Activated T-cell treated with anti-CD3 and anti-CD28 coated beads, Interleukin-2, amount 50 U/mL, for 72 hours (primary cell): ENCODE data around the gene MISP. TPM values are rescaled to one million over a fixed set of nuclear protein-coding genes. Genes with fewer than 3 reads are reported as not detected.
"Not testable (repeated sequence)": the region's sequence is repeated elsewhere in the genome, so short reads cannot be mapped to it uniquely, and the experiment has no call there.

Experiments
- ATAC-seq, 2 donors: fragments of 150-1000 bp; cut with Tn5 transposase; replicated peaks in 1 of 2; 2 replicates each; pipeline ENCODE4 v1.10.0; 2021; ENCODE audit warnings: moderate library complexity in 2 of 2, mild to moderate bottlenecking in 1 of 2
- DNase-seq, 2 donors: peaks; one replicate each; pipeline ENCODE4 v3.0.0; 2021 to 2022; ENCODE audit warnings: mixed read lengths in 1 of 2
- H3K27ac Mint-ChIP-seq: one replicate; pipeline ENCODE4 v1.8.0; 2022; ENCODE audit warnings: mild to moderate bottlenecking, moderate library complexity, mixed read lengths
- H3K27me3 Mint-ChIP-seq: one replicate; pipeline ENCODE4 v1.8.0; 2022; ENCODE audit warnings: low read depth, mixed read lengths
- H3K36me3 Mint-ChIP-seq, 2 donors: one replicate each; pipeline ENCODE4 v1.8.0; 2022; ENCODE audit warnings: mixed read lengths in 2 of 2, mild to moderate bottlenecking in 1 of 2; ENCODE audit not compliant: insufficient read depth in 2 of 2
- H3K4me1 Mint-ChIP-seq: one replicate; pipeline ENCODE4 v1.8.0; 2022; ENCODE audit warnings: low read depth, mixed read lengths
- H3K4me3 Mint-ChIP-seq, 2 donors: one replicate each; pipeline ENCODE4 v1.8.0; 2022; ENCODE audit warnings: mild to moderate bottlenecking in 2 of 2, mixed read lengths in 2 of 2, moderate library complexity in 2 of 2
- H3K9me3 Mint-ChIP-seq, 2 donors: one replicate each; pipeline ENCODE4 v1.8.0; 2022; ENCODE audit warnings: mixed read lengths in 2 of 2
- total RNA-seq, 2 donors: library from RNA; stranded (reverse); gene quantifications; one replicate each; pipeline ENCODE4 v1.2.3, GENCODE V29; 2022

Gene MISP
- total RNA-seq, 2 donors from 2014 or later, result not detected

GRCh38 chr19:718251-718951 is 32.5 kb upstream of the MISP start:
- H3K27ac Mint-ChIP-seq, result no peak overlapping the region
- DNase-seq, result no peak
- H3K36me3 Mint-ChIP-seq, result peaks cover 0 to 4% of the 10 kb centered on the region in 2 donors
- no peaks in the 10 kb centered on the region for H3K4me1 Mint-ChIP-seq
- no peak for ATAC-seq
- H3K9me3 Mint-ChIP-seq, result peaks cover 4% of the 10 kb centered on the region in 2 donors
- no peak overlapping the region for H3K4me3 Mint-ChIP-seq
- H3K27me3 Mint-ChIP-seq, result peaks cover 13% of the 10 kb centered on the region

DNA sequence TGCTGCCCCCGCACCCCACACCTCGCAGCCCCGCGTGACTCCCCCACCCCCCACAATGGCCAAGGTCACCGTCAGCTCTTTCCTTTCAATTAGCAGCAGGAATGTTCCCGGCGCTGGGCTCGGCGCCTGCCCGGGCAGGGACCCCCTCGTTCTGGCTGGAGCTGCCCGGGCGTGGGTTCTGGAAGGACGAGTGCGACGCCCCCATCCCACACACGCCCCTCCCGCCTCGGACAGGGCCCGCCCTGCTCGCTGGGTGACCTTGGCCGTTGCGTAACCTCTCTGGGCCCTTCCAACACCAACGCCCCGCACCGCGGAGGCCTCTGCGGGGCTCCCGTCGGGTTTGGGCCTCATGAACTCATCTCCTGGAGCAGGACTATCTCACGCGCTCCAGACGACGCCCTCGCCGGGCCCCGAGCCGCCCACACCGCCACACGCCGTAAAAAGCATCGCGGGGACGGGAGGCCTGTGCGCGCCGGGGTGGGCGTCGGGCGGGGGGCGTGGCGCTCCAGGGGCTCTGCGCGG is 31.9 kb upstream of the MISP start:
- H3K27ac Mint-ChIP-seq, result no peak overlapping the region
- H3K27me3 Mint-ChIP-seq, result peaks cover 13% of the 10 kb centered on the region
- no peaks in the 10 kb centered on the region for H3K4me1 Mint-ChIP-seq
- ATAC-seq, result no peak
- peaks cover 0 to 4% of the 10 kb centered on the region in 2 donors for H3K36me3 Mint-ChIP-seq
- peaks cover 4% of the 10 kb centered on the region in 2 donors for H3K9me3 Mint-ChIP-seq
- H3K4me3 Mint-ChIP-seq, result no peak overlapping the region
- no peak for DNase-seq

GRCh38 chr19:719636-720344 is 31.1 kb upstream of the MISP start:
- Mint-ChIP-seq H3K4me1 (no peaks in the 10 kb centered on the region), H3K27ac (no peak overlapping the region), H3K36me3 (peaks cover 0 to 4% of the 10 kb centered on the region in 2 donors), H3K9me3 (peaks cover 4% of the 10 kb centered on the region in 2 donors), H3K4me3 (no peak overlapping the region), H3K27me3 (peaks cover 13% of the 10 kb centered on the region)
- ATAC-seq, result no peak
- DNase-seq, result no peak

GRCh38 chr19:720345-721160 is 30.4 kb upstream of the MISP start:
- H3K36me3 Mint-ChIP-seq, result peaks cover 0 to 2% of the 10 kb centered on the region in 2 donors
- H3K4me1 Mint-ChIP-seq, result no peaks in the 10 kb centered on the region
- DNase-seq, result no peak
- H3K27ac Mint-ChIP-seq, result no peak overlapping the region
- H3K9me3 Mint-ChIP-seq, result peaks cover 0 to 1% of the 10 kb centered on the region in 2 donors
- ATAC-seq, result no peak
- no peak overlapping the region for H3K4me3 Mint-ChIP-seq
- H3K27me3 Mint-ChIP-seq, result peaks cover 13% of the 10 kb centered on the region

DNA sequence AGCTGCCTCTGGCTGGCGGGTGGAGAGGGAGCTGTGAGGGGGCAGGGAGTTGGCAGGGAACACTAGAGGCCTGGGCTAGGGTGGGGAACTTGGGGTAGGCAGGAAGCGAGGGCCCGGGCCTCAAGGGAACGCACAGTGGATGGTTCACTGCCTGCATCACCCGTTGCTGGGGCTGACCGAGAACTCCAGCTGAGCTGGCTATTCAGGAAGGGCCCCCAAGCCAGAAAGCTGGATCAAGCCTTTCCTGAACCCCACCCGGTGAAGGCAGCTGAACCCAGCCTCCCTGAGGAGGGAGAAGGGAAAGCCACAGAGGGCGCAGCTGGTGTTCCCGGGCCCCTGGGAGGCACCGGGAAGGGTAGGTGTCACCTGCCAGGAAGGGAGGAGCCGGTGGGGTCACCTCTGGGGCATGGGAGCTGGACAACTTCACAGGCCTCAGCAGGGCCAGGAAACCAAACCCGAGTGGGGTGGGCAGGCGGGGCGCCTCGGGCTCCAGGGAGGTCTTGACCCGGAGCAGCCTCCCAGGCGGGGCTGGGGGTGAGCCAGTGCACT is 28.3 kb upstream of the MISP start:
- ATAC-seq (no peak), DNase-seq (no peak)
- peaks cover 13% of the 10 kb centered on the region for H3K27me3 Mint-ChIP-seq
- no peaks in the 10 kb centered on the region for H3K9me3 Mint-ChIP-seq
- H3K4me1 Mint-ChIP-seq, result no peaks in the 10 kb centered on the region
- no peaks in the 10 kb centered on the region for H3K36me3 Mint-ChIP-seq
- no peak overlapping the region for H3K27ac Mint-ChIP-seq
- H3K4me3 Mint-ChIP-seq, result no peak overlapping the region

- ATAC-seq, result no peak
- Mint-ChIP-seq H3K36me3 (no peaks in the 10 kb centered on the region), H3K27me3 (peaks cover 6% of the 10 kb centered on the region), H3K4me3 (no peak overlapping the region), H3K9me3 (no peaks in the 10 kb centered on the region), H3K4me1 (no peaks in the 10 kb centered on the region), H3K27ac (no peak overlapping the region)
- no peak for DNase-seq
Observed at GRCh38 chr19:723247-723646, 27.7 kb upstream of the MISP start.

GRCh38 chr19:723714-724113 is 27.2 kb upstream of the MISP start:
- Mint-ChIP-seq H3K27me3 (peaks cover 2% of the 10 kb centered on the region), H3K36me3 (no peaks in the 10 kb centered on the region), H3K4me3 (no peak overlapping the region), H3K4me1 (no peaks in the 10 kb centered on the region), H3K9me3 (no peaks in the 10 kb centered on the region), H3K27ac (no peak overlapping the region)
- ATAC-seq (no peak), DNase-seq (no peak)

GRCh38 chr19:725461-726089 is 25.3 kb upstream of the MISP start:
- no peaks in the 10 kb centered on the region for H3K4me1 Mint-ChIP-seq
- no peaks in the 10 kb centered on the region for H3K9me3 Mint-ChIP-seq
- H3K36me3 Mint-ChIP-seq, result no peaks in the 10 kb centered on the region
- no peaks in the 10 kb centered on the region for H3K27me3 Mint-ChIP-seq
- no peak for ATAC-seq
- DNase-seq, result no peak
- H3K27ac Mint-ChIP-seq, result no peak overlapping the region
- no peak overlapping the region for H3K4me3 Mint-ChIP-seq

GRCh38 chr19:726993-727956 is 23.6 kb upstream of the MISP start:
- H3K9me3 Mint-ChIP-seq, result no peaks in the 10 kb centered on the region
- DNase-seq (no peak), ATAC-seq (no peak)
- H3K27me3 Mint-ChIP-seq, result no peaks in the 10 kb centered on the region
- peaks cover under 1% of the 10 kb centered on the region for H3K4me1 Mint-ChIP-seq
- H3K36me3 Mint-ChIP-seq, result no peaks in the 10 kb centered on the region
- H3K4me3 Mint-ChIP-seq, result no peak overlapping the region
- H3K27ac Mint-ChIP-seq, result no peak overlapping the region

DNA sequence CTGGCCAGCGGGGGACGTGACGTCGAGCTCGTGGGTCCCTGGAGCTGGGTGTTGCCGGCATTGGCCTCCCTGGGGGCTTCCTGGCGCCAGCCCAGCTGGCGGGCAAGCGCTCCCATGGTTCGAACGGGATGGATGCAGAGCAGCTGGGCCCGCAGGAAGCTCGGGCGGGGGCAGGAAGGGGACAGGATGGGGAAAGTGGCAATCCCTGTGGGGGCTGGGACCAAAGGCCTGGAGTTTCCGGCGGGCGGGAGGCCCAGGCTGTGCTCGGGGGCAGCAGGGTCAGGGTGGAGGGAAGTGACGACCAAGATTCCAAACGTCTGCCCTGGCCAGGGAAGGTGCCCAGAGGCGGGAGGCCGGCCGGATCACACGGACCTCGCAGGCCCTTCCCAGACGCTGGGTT is 22.9 kb upstream of the MISP start:
- Mint-ChIP-seq H3K36me3 (no peaks in the 10 kb centered on the region), H3K4me1 (peaks cover 6% of the 10 kb centered on the region), H3K27me3 (no peaks in the 10 kb centered on the region), H3K27ac (no peak overlapping the region), H3K4me3 (no peak overlapping the region), H3K9me3 (no peaks in the 10 kb centered on the region)
- ATAC-seq (no peak), DNase-seq (no peak)

GRCh38 chr19:729564-729963 is 21.3 kb upstream of the MISP start:
- H3K27me3 Mint-ChIP-seq, H3K27ac Mint-ChIP-seq, H3K36me3 Mint-ChIP-seq, DNase-seq, ATAC-seq, H3K9me3 Mint-ChIP-seq, H3K4me3 Mint-ChIP-seq: not testable (repeated sequence)
- H3K4me1 Mint-ChIP-seq, result peaks cover 11% of the 10 kb centered on the region
